Fibroblast of lung (primary cell): ENCODE results near the gene CXCL8. TPM values are rescaled to one million over a fixed set of nuclear protein-coding genes. Genes with fewer than 3 reads are reported as not detected.

Experiments used
- DNase-seq, 2 donors: peaks; one replicate each; pipeline versions ENCODE4 v3.0.0 to v3.0.0-alpha.2; 2010; ENCODE audit warnings: low read depth in 2 of 2
- H2AFZ ChIP-seq: 2 replicates; pipeline ENCODE4 v1.5.1; 2012; ENCODE audit warnings: low read length, control low read depth, inconsistent platforms
- H3K27ac ChIP-seq: 2 replicates; pipeline ENCODE4 v1.5.1; 2011; ENCODE audit warnings: low read length, control low read depth; ENCODE audit not compliant: insufficient read depth
- H3K27me3 ChIP-seq: 2 replicates; pipeline ENCODE4 v1.5.1; 2011; ENCODE audit warnings: mild to moderate bottlenecking, low read length; ENCODE audit not compliant: control insufficient read depth, insufficient read depth
- H3K36me3 ChIP-seq: 2 replicates; pipeline ENCODE4 v1.5.1; 2011; ENCODE audit warnings: low read length; ENCODE audit not compliant: control insufficient read depth, insufficient read depth
- H3K4me1 ChIP-seq: 2 replicates; pipeline ENCODE4 v1.5.1; 2011; ENCODE audit warnings: low read length; ENCODE audit not compliant: control insufficient read depth, insufficient read depth; ENCODE audit errors: extremely low read depth
- H3K4me2 ChIP-seq: 2 replicates; pipeline ENCODE4 v1.5.1; 2011; ENCODE audit warnings: low read length, control low read depth; ENCODE audit not compliant: insufficient read depth; ENCODE audit errors: extremely low read depth
- H3K4me3 ChIP-seq, 4 experiments: fragments of 200-600 bp in 1 of 4; sonication (generic) in 1 of 4; replicated peaks in 1 of 4; 2 replicates each; pipeline ENCODE4 v1.5.1; 2011 to 2016; ENCODE audit warnings: low read length in 4 of 4, low read depth in 3 of 4, mild to moderate bottlenecking in 3 of 4, control low read depth in 2 of 4, inconsistent platforms in 1 of 4, mixed read lengths in 1 of 4; ENCODE audit not compliant: insufficient read depth in 1 of 4; ENCODE audit errors: control extremely low read depth in 1 of 4
- H3K79me2 ChIP-seq: 2 replicates; pipeline ENCODE4 v1.5.1; 2012; ENCODE audit warnings: mild to moderate bottlenecking, low read length, inconsistent platforms; ENCODE audit not compliant: control insufficient read depth, insufficient read depth
- H3K9ac ChIP-seq: 2 replicates; pipeline ENCODE4 v1.5.1; 2011; ENCODE audit warnings: mild to moderate bottlenecking, low read length, control low read depth; ENCODE audit not compliant: insufficient read depth
- H3K9me3 ChIP-seq: 2 replicates; pipeline ENCODE4 v1.5.1; 2012; ENCODE audit warnings: low read depth, low read length; ENCODE audit not compliant: control insufficient read depth, insufficient read depth
- H4K20me1 ChIP-seq: 2 replicates; pipeline ENCODE4 v1.5.1; 2011; ENCODE audit warnings: low read length; ENCODE audit not compliant: control insufficient read depth, insufficient read depth; ENCODE audit errors: extremely low read depth
- CTCF ChIP-seq, 2 donors: IDR thresholded peaks in 1 of 2; conservative IDR thresholded peaks in 1 of 2; 1 replicate in 1 of 2; 2 replicates in 1 of 2; pipeline ENCODE4 v1.5.1; 2011 to 2012; ENCODE audit warnings: low read length in 2 of 2, control low read depth in 1 of 2, inconsistent platforms in 1 of 2, low read depth in 1 of 2, mild to moderate bottlenecking in 1 of 2
- EZH2 ChIP-seq: IDR thresholded peaks from 2 replicates; pipeline ENCODE4 v1.5.1; 2012; ENCODE audit warnings: low read length, control low read depth, mild to moderate bottlenecking; ENCODE audit errors: missing control alignments
- polyA plus RNA-seq, 2 donors: library from polyadenylated mRNA; depleted of rRNA in 1 of 2; stranded (reverse) in 1 of 2; unstranded in 1 of 2; fragments of >200 nt; gene quantifications; 2 replicates each; pipeline ENCODE4 v1.2.1, GENCODE V29; 2011 to 2012; ENCODE audit warnings: missing spikeins in 1 of 2
- total RNA-seq: library from RNA; depleted of rRNA; stranded (reverse); fragments of >200 nt; gene quantifications from 2 replicates; pipeline ENCODE4 v1.2.1, GENCODE V29; 2014

CXCL8 gene
- total and polyA plus RNA-seq, 2 donors (not counting 1 experiment from before 2014, with no cell fraction given) = 1.3 to 1.4 TPM

GRCh38 chr4:73728091-73728741, 12.2 kb upstream of the CXCL8 start:
- no peaks in the 10 kb centered on the region for H3K36me3 ChIP-seq
- H4K20me1 ChIP-seq = no peaks in the 10 kb centered on the region
- H3K79me2 ChIP-seq = no peaks in the 10 kb centered on the region
- no peak for TF ChIP-seq CTCF (conservative IDR thresholded peaks at IDR 0.05 in 1 of 2, IDR thresholded peaks at IDR 0.05 in 1 of 2; ENCODE audit: low read depth in 1 of 2, low read length in 2 of 2)
- no peak for TF ChIP-seq EZH2
- no peaks in the 10 kb centered on the region for H3K9me3 ChIP-seq
- no peak overlapping the region for H3K4me3 ChIP-seq
- H3K27ac ChIP-seq = no peak overlapping the region
- no peak for DNase-seq
- H3K4me1 ChIP-seq = peaks cover 5% of the 10 kb centered on the region
- no peak overlapping the region for H3K9ac ChIP-seq
- no peak overlapping the region for H2AFZ ChIP-seq
- H3K27me3 ChIP-seq = no peaks in the 10 kb centered on the region
- H3K4me2 ChIP-seq = no peak overlapping the region

GRCh38 chr4:73729534-73730165, 10.7 kb upstream of the CXCL8 start:
- Histone ChIP-seq H2AFZ (no peak overlapping the region), H3K9me3 (no peaks in the 10 kb centered on the region), H3K79me2 (no peaks in the 10 kb centered on the region), H3K27ac (no peak overlapping the region), H3K4me2 (no peak overlapping the region), H3K9ac (no peak overlapping the region), H3K36me3 (no peaks in the 10 kb centered on the region), H3K27me3 (no peaks in the 10 kb centered on the region), H3K4me3 (no peak overlapping the region), H4K20me1 (no peaks in the 10 kb centered on the region), H3K4me1 (peaks cover 7% of the 10 kb centered on the region)
- TF ChIP-seq EZH2 = no peak
- TF ChIP-seq CTCF (conservative IDR thresholded peaks at IDR 0.05 in 1 of 2, IDR thresholded peaks at IDR 0.05 in 1 of 2; ENCODE audit: low read depth in 1 of 2, low read length in 2 of 2) = peak; percentile 90 to 98
- peak; percentile 69 to 92 for DNase-seq

- no peaks in the 10 kb centered on the region for H3K36me3 ChIP-seq
- no peak overlapping the region for H3K4me2 ChIP-seq
- H4K20me1 ChIP-seq = no peaks in the 10 kb centered on the region
- no peaks in the 10 kb centered on the region for H3K9me3 ChIP-seq
- no peaks in the 10 kb centered on the region for H3K79me2 ChIP-seq
- TF ChIP-seq CTCF (conservative IDR thresholded peaks at IDR 0.05 in 1 of 2, IDR thresholded peaks at IDR 0.05 in 1 of 2; ENCODE audit: low read depth in 1 of 2, low read length in 2 of 2) (no peak), EZH2 (no peak)
- no peak overlapping the region for H3K27ac ChIP-seq
- peaks cover 9% of the 10 kb centered on the region for H3K4me1 ChIP-seq
- no peak overlapping the region for H2AFZ ChIP-seq
- peak in 1 of 2 donors; percentile 38 for DNase-seq
- no peaks in the 10 kb centered on the region for H3K27me3 ChIP-seq
- H3K4me3 ChIP-seq = no peak overlapping the region
- no peak overlapping the region for H3K9ac ChIP-seq
Observed at GRCh38 chr4:73730292-73730691, 10.1 kb upstream of the CXCL8 start.
